Activated CD4-positive, CD25-positive, alpha-beta regulatory T cell treated with anti-CD3 and anti-CD28 coated beads, Interleukin-2, amount 50 U/mL, for 16 hours (primary cell): ENCODE measurements around the gene CYYR1.
"Not testable (repeated sequence)": the region's sequence is repeated elsewhere in the genome, so short reads cannot be mapped to it uniquely, and the experiment has no call there.

ENCODE experiments used
- DNase-seq: peaks from one replicate; pipeline ENCODE4 v3.0.0-alpha.2; 2020; ENCODE audit warnings: low read depth, low spot score

The CYYR1 gene

GRCh38 chr21:26490771-26491170 lies 82.3 kb downstream of the CYYR1 start:
- DNase-seq: no peak

GRCh38 chr21:26489781-26490180 lies 83.3 kb downstream of the CYYR1 start:
- no peak for DNase-seq

- no peak for DNase-seq
Measured at GRCh38 chr21:26487981-26488480, 85.1 kb downstream of the CYYR1 start.

DNA sequence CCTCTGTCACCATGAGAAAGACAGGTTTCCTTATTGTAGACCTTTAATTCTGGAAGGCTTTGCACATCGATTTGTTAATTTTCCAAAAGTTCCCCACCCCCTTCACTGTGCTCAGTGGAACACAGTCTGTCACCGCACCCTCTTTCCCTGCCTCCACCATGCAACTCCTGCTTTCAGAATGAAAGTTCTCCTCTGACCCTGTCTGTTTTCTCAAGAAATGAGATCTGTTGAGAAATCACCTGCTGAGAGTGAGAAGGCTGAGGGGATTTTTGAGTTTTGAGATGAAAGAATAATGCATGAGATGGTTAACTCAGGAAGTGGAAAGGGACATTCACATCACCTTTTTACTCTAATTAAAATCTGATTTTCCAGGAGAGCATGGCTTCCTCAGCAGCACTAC lies 99.6 kb downstream of the CYYR1 start:
- no peak for DNase-seq

DNA sequence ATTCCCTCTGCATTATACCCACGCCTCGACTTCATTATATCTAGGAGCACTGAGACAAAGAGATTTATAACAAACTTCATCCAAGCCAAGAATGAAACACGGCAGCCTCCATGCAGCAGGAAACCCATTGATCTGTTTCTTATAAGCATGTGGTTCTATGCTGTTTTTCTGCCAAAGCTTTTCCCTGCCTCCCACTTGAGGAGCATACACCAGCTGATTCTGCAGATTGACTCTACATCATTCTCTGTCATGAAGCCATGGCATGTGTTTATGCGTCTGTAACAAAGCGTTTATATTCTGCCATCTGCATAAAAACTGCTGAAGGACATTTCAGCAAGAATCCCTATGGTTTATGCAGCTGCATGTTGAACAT lies 102.0 kb downstream of the CYYR1 start:
- DNase-seq: no peak

DNA sequence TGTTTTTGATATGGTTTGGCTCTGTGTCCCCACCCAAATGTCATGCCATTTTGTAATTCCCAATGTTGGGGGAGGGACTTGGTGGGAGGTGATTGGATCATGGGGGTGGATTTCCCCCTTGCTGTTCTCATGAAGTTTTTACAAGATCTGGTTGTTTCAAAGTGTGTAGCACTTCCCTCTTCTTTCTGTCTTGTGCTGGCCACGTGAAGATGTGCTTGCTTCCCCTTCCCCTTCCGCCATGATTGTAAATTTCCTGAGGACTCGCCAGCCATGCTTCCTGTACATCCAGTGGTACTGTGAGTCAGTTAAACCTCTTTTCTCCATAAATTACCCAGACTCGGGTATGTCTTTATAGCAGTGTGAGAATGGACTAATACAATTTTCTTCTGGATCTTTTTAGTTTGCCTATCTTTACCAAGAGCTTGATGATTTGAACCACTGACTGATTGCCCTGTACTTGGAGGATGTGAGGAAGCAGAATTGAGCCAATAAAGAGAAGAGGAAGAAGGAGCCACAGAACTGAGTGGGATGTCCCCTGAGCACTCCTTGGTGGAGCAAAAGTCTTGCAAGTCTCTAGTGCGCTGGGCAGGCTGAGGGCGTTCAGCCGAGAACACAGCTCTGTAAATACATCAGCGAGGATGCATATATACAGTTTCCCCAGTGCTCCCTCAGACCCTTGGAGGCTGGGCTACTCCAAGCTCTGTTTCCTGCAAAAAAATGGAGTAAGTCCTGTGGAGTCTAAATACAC lies 102.6 kb downstream of the CYYR1 start:
- no peak for DNase-seq

DNA sequence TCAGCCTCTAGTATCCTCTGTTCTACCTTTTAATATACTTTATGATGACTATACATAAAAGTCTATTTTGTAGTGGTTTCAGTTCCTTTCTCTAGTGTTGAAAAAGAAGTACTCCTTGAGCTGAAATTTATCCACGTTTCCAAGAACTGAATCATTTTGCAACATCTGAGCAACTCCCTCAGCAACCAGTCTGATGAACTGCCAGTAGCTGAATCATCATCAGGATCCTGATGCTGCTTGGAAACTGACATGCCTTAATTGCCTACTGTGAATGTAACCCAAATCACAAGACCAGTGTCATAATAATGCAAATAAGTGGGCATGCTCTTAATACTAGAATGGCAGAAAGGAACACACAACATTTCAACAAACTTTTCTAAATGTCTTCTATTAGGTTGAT lies 103.3 kb downstream of the CYYR1 start:
- DNase-seq: no peak

- no peak for DNase-seq
Measured at GRCh38 chr21:26465916-26466315, 107.2 kb downstream of the CYYR1 start.

- no peak for DNase-seq
Measured at GRCh38 chr21:26461500-26461899, 111.6 kb downstream of the CYYR1 start.

GRCh38 chr21:26460621-26461020 lies 112.5 kb downstream of the CYYR1 start:
- DNase-seq: no peak

DNA sequence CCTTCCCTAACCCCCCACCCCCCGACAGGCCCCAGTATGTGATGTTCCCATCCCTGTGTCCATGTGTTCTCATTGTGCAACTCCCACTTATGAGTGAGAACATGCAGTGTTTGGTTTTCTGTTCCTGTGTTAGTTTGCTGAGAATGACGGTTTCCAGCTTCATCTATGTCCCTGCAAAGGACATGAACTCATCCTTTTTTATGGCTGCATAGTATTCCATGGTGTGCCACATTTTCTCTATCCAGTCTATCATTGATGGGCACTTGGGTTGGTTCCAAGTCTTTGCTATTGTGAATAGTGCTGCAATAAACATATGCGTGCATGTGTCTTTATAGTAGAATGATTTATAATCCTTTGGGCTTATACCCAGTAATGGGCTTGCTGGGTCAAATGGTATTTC lies 114.2 kb downstream of the CYYR1 start:
- not testable (repeated sequence) for DNase-seq

GRCh38 chr21:26457817-26458216 lies 115.3 kb downstream of the CYYR1 start:
- DNase-seq: no peak

- DNase-seq: no peak
Measured at GRCh38 chr21:26453267-26453666, 119.8 kb downstream of the CYYR1 start.

DNA sequence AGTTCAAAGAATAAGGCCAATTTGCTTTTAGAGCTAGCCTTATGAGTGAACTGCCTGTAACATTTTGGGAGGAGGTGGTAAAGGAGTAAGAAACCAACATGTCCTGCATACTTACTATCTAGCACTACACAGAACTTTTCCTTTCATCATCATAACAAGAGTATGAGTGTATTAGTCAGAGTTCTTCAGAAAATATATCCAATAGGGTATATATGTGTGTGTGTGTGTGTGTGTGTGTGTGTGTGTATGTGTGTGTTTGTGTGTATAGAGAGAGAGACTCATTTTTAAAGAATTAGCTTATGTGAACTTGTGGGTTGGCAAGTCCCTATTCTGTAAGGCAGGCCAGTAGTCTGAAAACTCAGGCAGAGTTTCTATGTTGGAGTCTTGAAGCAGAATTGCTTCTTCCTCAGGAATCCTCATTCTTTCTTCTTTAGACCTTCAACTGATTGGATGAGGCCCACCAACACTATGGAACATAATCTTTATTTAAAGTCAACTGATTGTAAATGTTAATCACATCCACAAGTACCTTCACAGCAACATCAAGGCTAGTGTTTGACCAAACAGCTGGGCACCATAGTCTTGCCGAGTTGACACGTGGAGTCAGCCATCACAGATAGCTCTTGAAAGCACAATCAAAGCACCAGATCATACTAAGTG lies 121.9 kb downstream of the CYYR1 start:
- no peak for DNase-seq

DNA sequence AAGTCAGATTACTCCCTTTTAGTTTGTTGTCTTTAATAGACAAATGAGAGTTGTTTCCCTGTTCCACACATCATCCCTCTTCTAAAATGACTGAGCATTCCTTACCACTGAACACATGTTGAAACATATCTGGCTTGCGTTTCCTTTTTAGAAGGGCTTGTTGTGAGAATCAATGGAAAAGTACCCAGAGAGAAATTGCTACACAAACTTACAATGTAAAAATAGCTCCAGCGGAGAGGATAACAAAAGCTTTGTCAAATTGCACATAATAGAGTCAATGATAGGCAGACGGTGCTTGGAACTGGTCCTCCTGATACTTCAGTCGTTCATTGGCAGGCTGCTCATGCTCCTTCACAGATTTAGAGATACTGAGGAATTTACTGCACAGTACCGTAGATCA lies 123.9 kb downstream of the CYYR1 start:
- DNase-seq: no peak

GRCh38 chr21:26448751-26449150 lies 124.3 kb downstream of the CYYR1 start:
- no peak for DNase-seq

- DNase-seq: no peak
Measured at GRCh38 chr21:26447932-26448475, 125.1 kb downstream of the CYYR1 start.

- no peak for DNase-seq
Measured at GRCh38 chr21:26445440-26445839, 127.6 kb downstream of the CYYR1 start.

DNA sequence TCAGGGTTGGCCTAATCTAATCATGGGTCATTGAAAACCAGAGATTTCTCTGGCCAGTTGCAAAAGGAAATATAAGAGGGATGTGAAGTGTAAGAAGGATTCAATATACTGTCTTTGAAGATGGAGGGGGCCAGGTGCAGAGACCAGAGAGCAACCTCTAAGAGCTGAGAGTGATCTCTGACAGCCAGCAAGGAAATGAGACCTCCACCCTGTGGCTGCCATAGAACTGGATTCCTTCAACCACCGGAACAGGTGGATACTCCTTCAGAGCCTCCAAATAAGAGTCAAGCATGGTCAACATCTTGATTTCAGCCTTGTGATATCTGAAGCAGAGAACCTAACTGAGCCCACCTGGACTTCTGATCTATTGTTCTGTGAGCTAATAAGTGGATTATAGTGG lies 128.4 kb downstream of the CYYR1 start:
- no peak for DNase-seq

- no peak for DNase-seq
Measured at GRCh38 chr21:26443867-26444266, 129.2 kb downstream of the CYYR1 start.

DNA sequence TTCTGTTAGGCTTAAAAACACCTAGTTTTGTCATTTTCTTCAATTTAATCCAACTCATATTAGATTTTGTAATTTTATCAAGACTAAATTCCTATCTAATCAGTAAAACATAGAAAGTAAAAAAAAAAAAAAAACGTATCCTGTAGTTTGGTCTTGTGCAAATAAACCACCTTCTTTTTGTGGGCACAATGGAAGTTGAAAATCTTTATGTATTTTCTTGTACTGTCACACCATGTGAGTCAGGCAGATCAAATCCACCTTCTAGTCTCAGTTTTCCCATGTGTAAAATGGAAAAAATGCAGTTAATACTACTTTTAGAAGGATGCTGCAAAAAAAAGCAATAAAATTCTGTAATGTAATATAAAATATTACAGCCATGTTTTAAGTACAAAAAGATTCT lies 129.8 kb downstream of the CYYR1 start:
- DNase-seq: no peak

DNA sequence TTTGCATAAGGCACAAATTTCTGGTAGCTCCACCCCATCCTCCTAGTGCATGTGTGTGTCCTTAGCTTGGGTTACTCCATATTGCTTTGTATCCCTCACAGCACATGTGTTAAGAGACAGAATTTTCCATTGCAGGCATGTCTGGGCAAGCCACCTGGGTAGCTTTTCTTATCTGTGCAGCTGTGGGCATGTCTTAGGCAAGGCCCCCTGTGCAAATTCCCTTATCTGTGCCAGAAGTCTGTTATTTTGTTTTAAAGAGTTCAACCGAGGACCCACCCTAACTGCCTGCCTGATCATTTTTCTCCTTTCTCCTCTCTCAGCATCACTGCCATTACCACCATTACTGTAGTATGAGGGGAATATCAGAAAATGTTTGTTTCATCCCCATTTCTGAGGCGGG lies 131.9 kb downstream of the CYYR1 start:
- no peak for DNase-seq

DNA sequence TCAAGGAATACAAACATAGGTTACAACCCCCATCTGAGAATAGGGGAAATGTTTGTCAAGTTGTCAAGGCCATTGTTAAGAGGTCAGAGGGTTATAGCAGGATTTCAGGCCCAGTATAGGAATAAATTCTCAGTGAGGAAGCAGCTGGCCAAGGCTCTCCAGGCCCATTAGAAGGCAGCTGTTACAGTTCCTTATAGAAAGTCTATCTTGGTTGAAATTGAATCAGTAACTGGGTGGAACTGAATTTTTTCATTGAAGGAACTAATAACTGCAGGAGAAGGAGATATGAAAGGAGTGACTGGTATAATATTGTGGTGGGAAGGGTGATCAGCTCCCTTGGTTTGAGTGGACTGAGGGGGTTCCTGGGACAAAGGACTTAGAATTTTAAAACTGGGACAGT lies 134.1 kb downstream of the CYYR1 start:
- no peak for DNase-seq
